ENCODE data around the gene YPEL5.

The YPEL5 gene

DNA sequence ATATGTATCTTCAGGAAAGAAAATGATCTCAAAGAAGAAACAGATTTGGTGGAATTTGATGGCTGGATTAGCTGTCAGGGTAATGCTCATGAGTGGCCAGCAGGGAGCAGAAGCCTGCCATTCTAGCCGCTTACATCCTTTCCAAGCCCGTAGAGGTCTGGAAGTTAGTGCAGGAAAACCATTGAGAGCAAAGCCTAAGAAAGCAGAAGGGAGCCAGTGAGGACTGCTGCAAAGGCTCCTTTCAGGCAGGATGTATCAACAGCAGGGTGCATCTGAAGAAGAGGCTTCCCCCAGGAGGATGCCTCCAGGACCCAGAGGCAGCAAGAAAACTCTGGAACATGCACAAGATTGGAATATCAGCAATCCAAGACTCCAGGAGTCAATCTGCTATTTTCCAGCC lies 61.6 kb downstream of the YPEL5 start:
- peak; percentile 58 for DNase-seq

DNA sequence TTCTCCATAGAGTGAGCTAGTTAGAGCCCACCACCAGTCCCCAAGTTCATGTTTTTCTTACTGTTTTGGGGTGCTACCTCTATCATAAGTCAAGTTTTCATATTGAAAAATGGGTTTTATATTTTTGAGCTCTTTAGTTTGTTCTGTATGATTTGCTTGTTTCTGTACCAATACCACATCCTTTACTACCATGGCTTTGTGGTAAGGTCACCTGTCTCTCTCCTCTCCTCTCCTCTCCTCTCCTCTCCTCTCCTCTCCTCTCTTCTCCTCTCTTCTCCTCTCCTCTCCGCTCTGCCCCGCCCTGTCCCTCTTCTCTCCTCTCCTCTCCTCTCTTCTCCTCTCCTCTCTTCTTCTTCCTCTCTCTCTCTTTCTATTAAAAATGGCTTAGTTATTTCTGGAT lies 62.4 kb downstream of the YPEL5 start:
- peak; percentile 25 for DNase-seq
